ENCODE measurements around the gene MTARC2.
A peak's percentile ranks its signal among the peaks of the same experiment; 100 is the strongest.

The MTARC2 gene

GRCh38 chr1:220804202-220804586 is 56.1 kb downstream of the MTARC2 start:
- no peak for DNase-seq

GRCh38 chr1:220806408-220806807 is 58.3 kb downstream of the MTARC2 start:
- no peak for DNase-seq

- DNase-seq = no peak
Observed at GRCh38 chr1:220807726-220808125, 59.6 kb downstream of the MTARC2 start.

GRCh38 chr1:220808345-220809186 is 60.4 kb downstream of the MTARC2 start:
- peak; percentile 96 for DNase-seq

GRCh38 chr1:220809187-220809550 is 61.0 kb downstream of the MTARC2 start:
- DNase-seq = no peak

- DNase-seq = no peak
Observed at GRCh38 chr1:220809704-220810103, 61.6 kb downstream of the MTARC2 start.

- DNase-seq = peak; percentile 81
Observed at GRCh38 chr1:220810179-220810653, 62.1 kb downstream of the MTARC2 start.

- no peak for DNase-seq
Observed at GRCh38 chr1:220810963-220811362, 62.8 kb downstream of the MTARC2 start.

GRCh38 chr1:220811695-220812094 is 63.6 kb downstream of the MTARC2 start:
- DNase-seq = no peak

- DNase-seq = no peak
Observed at GRCh38 chr1:220812308-220812707, 64.2 kb downstream of the MTARC2 start.

- DNase-seq = no peak
Observed at GRCh38 chr1:220813013-220813412, 64.9 kb downstream of the MTARC2 start.

GRCh38 chr1:220815409-220815808 is 67.3 kb downstream of the MTARC2 start:
- DNase-seq = no peak

GRCh38 chr1:220817907-220818306 is 69.8 kb downstream of the MTARC2 start:
- no peak for DNase-seq

GRCh38 chr1:220818421-220819173 is 70.5 kb downstream of the MTARC2 start:
- no peak for DNase-seq

- no peak for DNase-seq
Observed at GRCh38 chr1:220819467-220820026, 71.4 kb downstream of the MTARC2 start.

GRCh38 chr1:220824031-220824989 is 76.2 kb downstream of the MTARC2 start:
- no peak for DNase-seq

GRCh38 chr1:220825819-220826551 is 77.9 kb downstream of the MTARC2 start:
- DNase-seq = no peak

GRCh38 chr1:220826729-220827128 is 78.6 kb downstream of the MTARC2 start:
- no peak for DNase-seq

- peak; percentile 74 for DNase-seq
Observed at GRCh38 chr1:220827445-220828178, 79.5 kb downstream of the MTARC2 start.

GRCh38 chr1:220828179-220828490 is 80.0 kb downstream of the MTARC2 start:
- no peak for DNase-seq

- no peak for DNase-seq
Observed at GRCh38 chr1:220828950-220829586, 80.9 kb downstream of the MTARC2 start.

Data from NCI-H69 (cell line).